HG03521 (cell line): ENCODE measurements around the gene ZBTB34.

Experiments used
- ATAC-seq: cut with Tn5 transposase; IDR thresholded peaks from one replicate; pipeline ENCODE4 v1.9.1; 2021; ENCODE audit warnings: mild to moderate bottlenecking, moderate library complexity; ENCODE audit not compliant: unreplicated experiment

ZBTB34 gene

GRCh38 chr9:126842977-126843799, 17.3 kb upstream of the ZBTB34 start:
- no peak for ATAC-seq

DNA sequence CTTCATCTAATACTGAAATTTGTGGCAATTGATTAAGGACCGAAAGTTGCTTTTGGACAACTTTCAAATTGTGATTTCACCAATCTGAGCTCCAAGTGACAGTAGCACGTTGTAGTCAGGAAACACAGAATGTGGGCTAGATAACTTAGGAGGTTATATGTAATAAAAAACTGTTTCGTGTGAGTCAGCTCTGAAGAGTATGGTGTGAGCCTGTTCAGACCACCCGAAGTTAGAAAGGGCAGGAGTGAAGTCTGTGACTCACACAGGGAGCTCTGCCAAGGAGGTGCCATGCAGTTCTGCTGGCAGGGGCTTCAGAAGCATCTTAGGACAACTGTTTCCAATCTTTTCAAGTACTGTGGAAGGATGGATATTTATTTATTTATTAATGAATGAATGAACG, 16.4 kb upstream of the ZBTB34 start:
- ATAC-seq: no peak

DNA sequence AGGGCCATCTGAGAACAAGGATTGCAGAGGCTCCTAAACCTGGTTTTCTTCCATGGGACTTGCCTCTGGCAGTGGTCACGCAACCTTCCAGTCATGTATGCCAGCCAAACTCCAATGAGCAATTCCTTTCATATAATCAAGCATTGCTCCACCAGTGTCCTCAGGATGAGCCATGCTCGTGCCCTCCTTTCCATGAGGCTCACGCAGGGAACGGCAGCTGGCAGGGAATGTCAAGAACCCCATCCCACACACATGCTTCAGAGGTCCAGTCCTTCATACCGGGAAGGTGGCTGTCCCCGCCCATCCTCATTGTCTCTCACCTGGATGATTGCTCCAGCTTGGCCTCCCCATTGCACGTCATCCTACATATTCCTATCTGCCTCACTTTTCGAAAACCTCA, 13.4 kb upstream of the ZBTB34 start:
- no peak for ATAC-seq

DNA sequence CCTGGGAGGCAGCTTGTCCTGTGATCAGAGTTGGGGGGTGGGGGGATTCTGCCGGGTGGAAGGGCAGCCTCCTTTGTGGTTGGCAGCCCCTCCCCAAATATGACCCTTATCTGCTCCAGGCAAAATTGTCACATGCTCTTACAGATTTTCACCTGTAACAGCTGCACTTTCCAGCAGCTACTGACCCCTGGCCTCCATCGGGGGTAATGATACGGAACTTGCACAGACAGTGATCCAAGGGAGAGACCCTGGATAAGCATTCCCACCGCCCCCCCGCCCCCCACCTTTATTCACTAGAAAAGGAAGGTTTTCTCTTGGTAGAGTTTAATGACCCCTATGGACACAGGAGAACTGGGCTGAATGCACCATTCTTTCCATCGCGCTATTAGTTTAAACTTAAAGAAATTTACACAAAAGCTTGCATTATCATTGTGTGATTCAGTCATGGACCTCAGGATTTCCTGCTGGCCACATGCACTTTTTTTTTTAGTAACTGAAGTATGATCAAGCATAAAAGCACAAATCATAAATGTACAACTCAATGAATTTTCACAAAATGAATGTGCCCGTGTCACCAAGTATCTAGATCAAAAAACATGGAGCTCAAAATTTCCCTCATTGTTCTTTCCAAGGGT, 10.7 kb upstream of the ZBTB34 start:
- no peak for ATAC-seq

- no peak for ATAC-seq
Measured at GRCh38 chr9:126851286-126851880, 9.1 kb upstream of the ZBTB34 start.

DNA sequence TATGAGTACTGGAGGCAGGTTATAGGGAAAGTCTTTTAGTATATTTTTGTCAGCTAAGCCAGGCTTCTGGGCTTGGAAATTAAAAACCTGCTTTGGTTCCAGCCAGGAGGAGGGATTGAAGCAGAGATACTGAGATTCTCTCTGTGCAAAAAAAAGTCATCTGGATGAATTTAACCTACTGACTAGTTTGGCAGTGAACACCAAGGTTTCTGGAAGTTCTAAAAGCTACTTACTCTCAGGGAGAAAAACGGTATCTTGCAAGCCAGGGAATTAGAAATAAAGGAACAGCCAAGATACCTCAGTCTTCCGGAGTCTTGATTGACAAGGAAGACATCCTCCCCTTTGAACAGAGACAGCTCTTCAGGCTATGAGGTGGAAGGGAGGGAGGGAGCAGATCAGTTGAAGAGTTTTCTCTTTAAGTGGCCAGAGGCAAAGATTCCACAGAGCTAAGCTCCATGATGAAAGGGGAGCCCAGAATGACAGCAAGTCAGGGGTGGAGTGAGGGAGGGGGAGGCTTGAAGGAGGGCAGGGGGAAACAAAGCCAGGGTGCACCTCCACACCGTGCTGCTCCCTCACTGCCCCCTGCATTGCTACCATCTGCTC, 8.3 kb upstream of the ZBTB34 start:
- ATAC-seq: no peak

DNA sequence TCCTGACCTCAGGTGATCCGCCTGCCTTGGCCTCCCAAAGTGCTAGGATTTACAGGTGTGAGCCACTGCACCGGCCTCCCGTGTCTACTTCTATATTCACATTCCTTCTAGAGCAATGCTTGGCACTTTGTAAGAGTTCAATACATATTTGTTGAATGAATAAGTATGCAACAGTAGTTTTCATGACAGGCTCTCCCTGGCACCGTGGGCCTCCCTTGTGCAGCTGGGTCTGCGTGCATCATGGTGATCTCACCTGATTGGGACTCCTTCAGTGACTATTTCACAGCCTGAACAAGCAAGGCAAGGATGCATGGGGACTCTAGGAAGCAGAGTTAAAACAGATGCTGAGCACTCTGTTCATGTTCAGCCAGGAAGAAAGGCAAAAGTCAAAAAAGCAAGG, 6.8 kb upstream of the ZBTB34 start:
- no peak for ATAC-seq

DNA sequence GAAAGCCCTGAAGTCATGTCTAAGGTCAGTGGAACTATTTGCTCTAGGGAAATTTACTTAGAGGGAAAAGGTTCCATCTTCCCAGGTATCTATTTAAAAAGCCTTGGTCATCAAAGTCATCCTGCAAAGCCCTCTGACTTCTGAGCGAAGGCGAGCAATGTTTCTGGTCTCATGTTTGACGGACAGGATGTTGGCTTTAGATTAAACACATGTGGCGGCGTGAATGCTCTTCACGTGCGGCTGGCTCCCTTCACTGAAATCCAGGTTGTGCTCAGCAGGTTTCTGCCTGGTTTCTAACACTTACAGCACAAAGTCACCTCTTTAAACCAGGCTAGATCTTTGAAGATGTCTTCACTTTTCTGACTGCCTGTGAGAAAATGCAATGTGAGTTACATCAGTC, 5.7 kb upstream of the ZBTB34 start:
- no peak for ATAC-seq

- no peak for ATAC-seq
Measured at GRCh38 chr9:126856326-126856877, 4.0 kb upstream of the ZBTB34 start.

- ATAC-seq: no peak
Measured at GRCh38 chr9:126857261-126857960, 3.0 kb upstream of the ZBTB34 start.

GRCh38 chr9:126859111-126859510, 1.3 kb upstream of the ZBTB34 start:
- ATAC-seq: no peak

DNA sequence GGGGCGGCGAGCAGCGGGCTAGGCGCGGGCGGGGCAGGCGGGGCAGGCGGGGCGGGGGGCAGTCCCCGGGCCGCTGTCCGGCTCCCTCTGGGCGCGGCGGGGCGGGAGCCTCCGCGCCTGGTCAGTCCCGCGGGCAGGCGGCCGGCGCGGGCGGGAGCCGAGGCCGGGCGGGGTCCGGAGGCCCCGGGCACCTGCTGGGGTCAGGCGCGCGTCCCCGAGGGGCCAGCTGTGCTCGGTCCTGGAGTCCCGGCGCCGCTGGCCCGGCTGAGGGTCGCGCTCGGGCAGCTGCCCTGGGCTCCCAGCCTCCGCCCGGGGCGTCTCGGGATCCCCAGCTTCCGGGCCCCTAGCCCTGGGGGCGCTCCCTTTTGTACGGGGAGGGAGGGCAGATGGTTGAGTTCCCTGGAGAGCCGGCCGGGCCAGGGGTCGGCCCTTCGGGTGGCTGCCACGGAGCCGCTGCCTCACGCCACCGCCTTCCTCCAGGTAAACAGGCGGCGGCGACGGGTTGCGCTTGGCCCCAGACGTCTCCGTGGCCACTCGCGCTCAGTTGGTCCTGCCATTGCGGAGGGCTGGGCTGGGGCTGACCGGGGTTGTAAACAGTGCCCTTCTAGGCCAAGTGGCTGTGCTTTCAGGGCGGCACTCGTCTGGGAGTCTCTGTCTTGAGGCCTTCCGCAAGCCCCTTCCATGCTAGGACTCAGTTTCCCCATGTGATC, 473 bp downstream of the ZBTB34 start:
- peak; percentile 31 for ATAC-seq

- no peak for ATAC-seq
Measured at GRCh38 chr9:126861707-126862103, 1.3 kb downstream of the ZBTB34 start.

DNA sequence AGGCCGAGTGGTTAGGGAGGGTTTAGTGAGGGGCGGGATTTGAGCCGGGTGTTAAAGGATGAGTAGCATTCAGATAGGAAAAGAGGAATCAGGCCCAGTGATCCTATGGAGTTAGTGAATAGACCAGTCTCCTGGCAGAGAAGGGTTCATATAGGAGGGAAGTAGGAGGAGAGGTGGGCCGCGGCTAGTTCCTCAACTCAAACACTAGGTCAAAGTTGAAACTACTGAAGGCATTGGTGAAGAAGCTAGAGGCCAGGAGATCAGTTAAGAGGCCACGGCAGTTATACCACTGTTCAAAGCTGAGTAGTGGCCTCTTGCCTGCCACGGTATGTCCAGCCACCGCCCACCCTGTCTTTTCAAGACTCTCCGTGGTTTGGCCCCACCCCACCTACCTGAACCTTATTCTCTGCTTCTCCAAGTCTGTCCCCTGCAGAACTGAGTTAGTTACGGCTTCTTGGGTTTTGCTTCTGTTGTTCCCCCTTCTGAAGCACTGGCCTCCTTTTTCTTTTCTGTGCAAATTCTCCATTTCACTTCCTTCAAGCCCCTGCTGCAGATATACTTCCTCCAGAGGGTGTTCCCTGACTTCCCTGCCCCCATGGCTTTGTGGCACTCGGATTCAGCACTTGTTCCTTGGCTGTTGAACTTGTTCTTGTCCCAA, 1.8 kb downstream of the ZBTB34 start:
- no peak for ATAC-seq

- ATAC-seq: no peak
Measured at GRCh38 chr9:126864771-126865170, 4.3 kb downstream of the ZBTB34 start.

- no peak for ATAC-seq
Measured at GRCh38 chr9:126869368-126869767, 8.9 kb downstream of the ZBTB34 start.

DNA sequence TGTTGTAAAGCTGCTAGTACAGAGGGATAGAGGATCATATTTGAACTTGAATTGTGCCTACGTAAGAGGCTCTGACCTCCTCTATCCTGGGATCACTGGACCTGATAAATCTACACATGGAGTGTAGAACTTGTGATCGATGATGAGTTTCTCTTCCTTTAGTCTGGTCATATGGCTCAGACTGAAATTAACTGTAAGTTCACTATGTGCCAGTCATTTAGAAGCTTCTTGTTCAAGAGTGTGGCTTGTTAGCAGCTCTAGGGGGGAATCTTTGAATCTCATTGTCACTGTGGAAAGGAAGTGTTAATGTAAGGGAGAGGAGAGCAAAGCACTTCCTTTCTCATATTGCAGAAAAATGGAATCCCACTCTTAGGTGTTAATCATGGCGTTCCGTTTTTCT, 12.1 kb downstream of the ZBTB34 start:
- ATAC-seq: no peak

- ATAC-seq: no peak
Measured at GRCh38 chr9:126874546-126875314, 14.3 kb downstream of the ZBTB34 start.
